LNCaP clone FGC (cell line): ENCODE data around the gene RGL1.

ENCODE experiments used
- DNase-seq: peaks from one replicate; pipeline ENCODE4 v3.0.0-alpha.2; 2011; ENCODE audit warnings: low read depth
- H3K4me3 ChIP-seq: 2 replicates; pipeline ENCODE4 v1.5.1; 2011; ENCODE audit warnings: mild to moderate bottlenecking, low read depth, low read length, control low read depth
- TF ChIP-seq, protein P1 (sequence below): IDR thresholded peaks from 2 replicates; pipeline ENCODE4 v1.5.1; 2012; ENCODE audit warnings: mild to moderate bottlenecking; ENCODE audit not compliant: control insufficient read depth, insufficient read depth; ENCODE audit errors: extremely low read depth

RGL1 gene

DNA sequence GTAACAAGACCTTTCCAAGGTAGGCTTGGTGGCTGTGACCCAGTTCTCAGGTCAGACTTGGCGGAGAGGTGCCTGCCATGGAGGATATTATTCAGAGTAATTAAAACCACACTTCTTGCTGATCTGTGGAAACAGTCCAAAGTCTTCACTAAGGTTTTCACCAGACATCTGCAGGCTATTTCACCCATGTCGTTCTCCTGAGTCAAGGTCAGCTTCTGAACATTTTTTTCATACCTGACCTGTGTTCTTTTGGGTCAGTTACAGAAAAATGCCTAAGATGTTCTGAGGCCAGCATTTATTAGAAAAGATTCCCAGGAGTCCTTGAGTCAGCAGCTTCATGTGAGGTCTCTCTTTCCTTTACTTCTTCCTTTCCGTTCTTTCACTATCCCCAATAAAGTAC is 54.9 kb downstream of the RGL1 start:
- DNase-seq, result no peak
- no peak overlapping the region for H3K4me3 ChIP-seq
- TF ChIP-seq, protein P1, sequence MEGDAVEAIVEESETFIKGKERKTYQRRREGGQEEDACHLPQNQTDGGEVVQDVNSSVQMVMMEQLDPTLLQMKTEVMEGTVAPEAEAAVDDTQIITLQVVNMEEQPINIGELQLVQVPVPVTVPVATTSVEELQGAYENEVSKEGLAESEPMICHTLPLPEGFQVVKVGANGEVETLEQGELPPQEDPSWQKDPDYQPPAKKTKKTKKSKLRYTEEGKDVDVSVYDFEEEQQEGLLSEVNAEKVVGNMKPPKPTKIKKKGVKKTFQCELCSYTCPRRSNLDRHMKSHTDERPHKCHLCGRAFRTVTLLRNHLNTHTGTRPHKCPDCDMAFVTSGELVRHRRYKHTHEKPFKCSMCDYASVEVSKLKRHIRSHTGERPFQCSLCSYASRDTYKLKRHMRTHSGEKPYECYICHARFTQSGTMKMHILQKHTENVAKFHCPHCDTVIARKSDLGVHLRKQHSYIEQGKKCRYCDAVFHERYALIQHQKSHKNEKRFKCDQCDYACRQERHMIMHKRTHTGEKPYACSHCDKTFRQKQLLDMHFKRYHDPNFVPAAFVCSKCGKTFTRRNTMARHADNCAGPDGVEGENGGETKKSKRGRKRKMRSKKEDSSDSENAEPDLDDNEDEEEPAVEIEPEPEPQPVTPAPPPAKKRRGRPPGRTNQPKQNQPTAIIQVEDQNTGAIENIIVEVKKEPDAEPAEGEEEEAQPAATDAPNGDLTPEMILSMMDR, result no peak

DNA sequence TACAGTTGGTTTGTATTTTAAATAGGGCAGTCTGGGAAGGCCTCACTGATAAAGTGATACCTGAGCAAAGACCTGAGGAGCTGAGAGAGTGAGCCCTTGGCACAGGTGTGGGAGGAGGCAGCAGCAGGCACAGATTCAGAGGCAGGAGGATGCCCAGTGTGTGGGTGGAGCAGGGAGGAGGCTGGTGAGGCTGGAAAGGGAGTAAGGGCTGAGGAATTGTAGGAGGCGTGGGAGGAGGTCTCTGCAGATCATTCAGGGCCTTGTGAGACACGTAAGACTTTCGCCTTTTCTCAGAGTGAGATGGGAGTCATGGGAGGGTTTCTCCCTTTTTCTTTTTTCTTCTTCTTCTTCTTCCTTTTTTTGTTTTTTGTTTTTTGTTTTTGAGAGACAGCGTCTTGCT is 58.0 kb downstream of the RGL1 start:
- DNase-seq, result no peak
- TF ChIP-seq, protein P1, result no peak
- H3K4me3 ChIP-seq, result no peak overlapping the region

GRCh38 chr1:183863852-183864251 is 58.9 kb downstream of the RGL1 start:
- H3K4me3 ChIP-seq, result no peak overlapping the region
- TF ChIP-seq, protein P1, result no peak
- DNase-seq, result no peak

- DNase-seq, result no peak
- no peak overlapping the region for H3K4me3 ChIP-seq
- TF ChIP-seq, protein P1, result no peak
These were observed 59.7 kb downstream of the RGL1 start for GRCh38 chr1:183864611-183865010.

- TF ChIP-seq, protein P1, result no peak
- H3K4me3 ChIP-seq, result no peak overlapping the region
- DNase-seq, result no peak
These were observed 64.3 kb downstream of the RGL1 start for GRCh38 chr1:183869230-183869629.

DNA sequence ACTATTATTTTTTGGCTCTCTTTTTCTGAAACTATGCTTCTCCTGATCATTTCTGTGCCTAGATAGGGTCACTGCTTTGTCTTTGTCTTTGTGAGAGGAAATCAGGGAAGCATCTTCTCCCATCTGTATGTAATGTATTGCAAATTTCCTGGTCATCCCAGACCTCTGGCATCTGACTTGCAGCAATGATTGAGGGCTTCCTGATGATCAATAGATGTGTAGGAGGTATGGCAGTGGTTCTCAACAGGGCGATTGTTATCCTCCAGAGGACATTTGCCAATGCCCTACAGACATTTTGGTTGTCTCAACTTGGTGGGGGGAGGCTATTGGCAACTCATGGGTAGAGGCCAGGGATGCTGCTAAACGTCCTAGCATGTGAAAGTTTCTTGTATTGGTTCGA is 64.7 kb downstream of the RGL1 start:
- H3K4me3 ChIP-seq, result no peak overlapping the region
- TF ChIP-seq, protein P1, result no peak
- no peak for DNase-seq

DNA sequence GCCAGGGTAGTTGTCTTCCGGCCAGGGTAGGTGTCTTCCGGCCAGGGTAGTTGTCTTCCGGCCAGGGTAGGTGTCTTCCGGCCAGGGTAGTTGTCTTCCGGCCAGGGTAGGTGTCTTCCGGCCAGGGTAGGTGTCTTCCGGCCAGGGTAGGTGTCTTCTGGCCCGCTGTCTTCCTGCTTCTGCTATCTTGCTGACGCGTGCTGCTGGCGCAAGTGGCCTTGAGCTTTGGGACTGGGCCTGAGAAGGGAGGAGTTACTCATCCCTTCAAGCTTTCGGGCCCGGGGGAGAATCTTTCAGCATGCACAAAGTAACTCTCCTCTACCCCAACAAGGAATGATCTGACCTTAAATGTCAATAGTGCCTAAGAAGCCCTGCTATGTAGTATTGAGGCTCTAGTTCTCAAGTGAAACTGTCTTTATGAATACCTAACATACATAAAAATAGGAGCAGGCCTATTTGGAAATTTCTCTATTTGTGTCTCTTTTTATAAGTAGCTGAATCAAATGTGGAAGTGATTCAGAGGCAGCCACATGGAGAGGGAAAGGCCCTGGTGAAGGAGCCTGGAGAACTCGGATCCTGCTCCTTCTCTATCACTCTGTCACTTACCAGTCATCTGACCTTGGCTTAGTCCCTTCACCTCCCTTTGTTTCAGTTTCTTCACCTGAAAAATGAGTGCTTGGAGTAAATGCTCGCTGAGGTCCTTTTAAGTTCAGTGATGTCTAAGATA is 65.6 kb downstream of the RGL1 start:
- TF ChIP-seq, protein P1, result no peak
- no peak for DNase-seq
- H3K4me3 ChIP-seq, result no peak overlapping the region
